ENCODE data around the gene MANSC4. TPM values are rescaled to one million over a fixed set of nuclear protein-coding genes. Genes with fewer than 3 reads are reported as not detected.
A peak's percentile ranks its signal among the peaks of the same experiment; 100 is the strongest.

The MANSC4 gene
- total RNA-seq, 1 experiment from 2014 or later, result not detected

DNA sequence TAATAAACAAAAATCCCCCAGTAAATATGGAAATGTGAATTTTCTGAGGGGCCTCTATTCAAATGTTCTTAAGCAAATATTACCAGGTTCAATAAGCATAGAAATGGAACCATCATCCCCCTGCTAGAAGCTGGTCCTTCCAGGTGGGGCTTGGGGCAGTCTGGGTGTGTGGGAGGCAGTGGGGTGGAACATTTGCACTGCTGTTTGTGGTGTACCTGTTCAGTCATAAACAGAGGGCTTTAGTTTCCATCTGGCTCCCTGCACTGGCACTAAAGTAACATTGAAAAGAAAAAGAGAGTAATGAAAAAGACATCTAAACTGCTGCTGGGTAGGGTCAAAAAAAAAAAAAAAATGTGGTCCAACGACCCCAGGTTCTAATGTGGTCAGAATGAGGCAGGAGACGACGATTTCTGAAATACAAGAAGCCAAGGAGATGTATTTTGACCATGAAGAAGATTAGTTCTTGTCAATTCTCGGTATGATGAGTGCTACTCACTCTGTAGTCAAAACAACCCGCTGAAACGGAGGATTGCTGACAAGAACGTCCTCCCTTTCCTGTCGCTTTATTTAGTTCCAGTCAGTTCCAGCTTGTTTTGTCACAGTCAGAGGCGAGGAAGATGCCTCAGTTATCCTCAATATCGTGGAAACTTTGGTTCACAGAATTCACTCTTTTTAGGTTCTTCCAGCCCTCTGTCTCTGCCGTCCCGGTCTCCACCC lies 44.2 kb upstream of the MANSC4 start:
- ChIA-PET POLR2A (interaction anchor here (1.5 kb wide), 1 partner anchor 116 kb away, joined by 4 read pairs; no protein-coding TSS in a partner anchor), CTCF (interaction anchor here (0.6 to 4.8 kb wide), 4 partner anchors 89 to 640 kb away, joined by 3 to 75 read pairs (median 4); no protein-coding TSS in a partner anchor)
- H3K36me3 Mint-ChIP-seq (ENCODE audit: insufficient read depth, unreplicated experiment), result peaks cover 6% of the 10 kb centered on the region
- no TSS peak for BruUV-seq (replicated peaks)
- TF ChIP-seq, protein P1, sequence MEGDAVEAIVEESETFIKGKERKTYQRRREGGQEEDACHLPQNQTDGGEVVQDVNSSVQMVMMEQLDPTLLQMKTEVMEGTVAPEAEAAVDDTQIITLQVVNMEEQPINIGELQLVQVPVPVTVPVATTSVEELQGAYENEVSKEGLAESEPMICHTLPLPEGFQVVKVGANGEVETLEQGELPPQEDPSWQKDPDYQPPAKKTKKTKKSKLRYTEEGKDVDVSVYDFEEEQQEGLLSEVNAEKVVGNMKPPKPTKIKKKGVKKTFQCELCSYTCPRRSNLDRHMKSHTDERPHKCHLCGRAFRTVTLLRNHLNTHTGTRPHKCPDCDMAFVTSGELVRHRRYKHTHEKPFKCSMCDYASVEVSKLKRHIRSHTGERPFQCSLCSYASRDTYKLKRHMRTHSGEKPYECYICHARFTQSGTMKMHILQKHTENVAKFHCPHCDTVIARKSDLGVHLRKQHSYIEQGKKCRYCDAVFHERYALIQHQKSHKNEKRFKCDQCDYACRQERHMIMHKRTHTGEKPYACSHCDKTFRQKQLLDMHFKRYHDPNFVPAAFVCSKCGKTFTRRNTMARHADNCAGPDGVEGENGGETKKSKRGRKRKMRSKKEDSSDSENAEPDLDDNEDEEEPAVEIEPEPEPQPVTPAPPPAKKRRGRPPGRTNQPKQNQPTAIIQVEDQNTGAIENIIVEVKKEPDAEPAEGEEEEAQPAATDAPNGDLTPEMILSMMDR (IDR thresholded peaks at IDR 0.05; ENCODE audit: unreplicated experiment), result no peak
- intact Hi-C loops (cut with micrococcal nuclease), result loop anchor here (10.0 kb wide), 1 partner anchor 1051 kb away; no protein-coding TSS in a partner anchor
- no peaks in the 10 kb centered on the region for H3K9me3 Mint-ChIP-seq (ENCODE audit: unreplicated experiment)
- no peak for DNase-seq (ENCODE audit: unreplicated experiment)
- peaks cover 5% of the 10 kb centered on the region for H3K4me1 Mint-ChIP-seq (ENCODE audit: insufficient read depth, unreplicated experiment)
- H3K4me3 Mint-ChIP-seq (ENCODE audit: unreplicated experiment), result no peak overlapping the region
- no peak overlapping the region for H3K27ac Mint-ChIP-seq (ENCODE audit: low read depth, unreplicated experiment)
- no peaks in the 10 kb centered on the region for H3K27me3 Mint-ChIP-seq (ENCODE audit: insufficient read depth, unreplicated experiment)

DNA sequence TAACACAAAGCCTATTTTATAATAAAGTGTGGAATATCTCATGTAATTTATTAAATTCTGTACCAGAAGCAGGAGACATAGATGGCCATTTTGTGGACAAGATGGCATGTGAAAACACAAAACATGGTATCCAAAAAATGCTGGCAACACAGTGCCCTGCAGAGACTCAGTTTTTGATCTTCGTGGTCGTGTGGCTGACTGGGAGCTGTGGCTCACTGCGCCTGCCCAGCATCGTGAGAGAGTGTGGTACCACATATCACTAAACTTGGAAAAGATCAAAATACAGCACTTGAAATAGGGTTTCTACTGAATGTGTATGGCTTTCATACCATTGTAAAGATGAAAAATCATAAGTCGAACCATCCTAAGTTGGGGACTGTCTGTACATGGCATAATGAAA lies 43.0 kb upstream of the MANSC4 start:
- Mint-ChIP-seq H3K36me3 (ENCODE audit: insufficient read depth, unreplicated experiment) (peaks cover 6% of the 10 kb centered on the region), H3K27ac (ENCODE audit: low read depth, unreplicated experiment) (no peak overlapping the region), H3K9me3 (ENCODE audit: unreplicated experiment) (no peaks in the 10 kb centered on the region), H3K27me3 (ENCODE audit: insufficient read depth, unreplicated experiment) (no peaks in the 10 kb centered on the region), H3K4me1 (ENCODE audit: insufficient read depth, unreplicated experiment) (peaks cover 5% of the 10 kb centered on the region), H3K4me3 (ENCODE audit: unreplicated experiment) (no peak overlapping the region)
- no TSS peak for BruUV-seq (replicated peaks)
- ChIA-PET CTCF (interaction anchor here (0.7 to 4.8 kb wide), 6 partner anchors 11 to 1166 kb away, joined by 3 to 75 read pairs (median 12); no protein-coding TSS in a partner anchor), POLR2A (interaction anchor here (1.2 to 3.5 kb wide), 7 partner anchors 43 to 350 kb away, joined by 3 to 23 read pairs (median 4); partner anchors contain the start of genes KLHL42 and MANSC4)
- TF ChIP-seq, protein P1 (IDR thresholded peaks at IDR 0.05; ENCODE audit: unreplicated experiment), result no peak
- intact Hi-C loops (cut with micrococcal nuclease), result loop anchor here (2.0 to 10.0 kb wide), 3 partner anchors 42 to 1052 kb away; partner anchors contain the start of genes KLHL42 and MANSC4
- no peak for DNase-seq (ENCODE audit: unreplicated experiment)

DNA sequence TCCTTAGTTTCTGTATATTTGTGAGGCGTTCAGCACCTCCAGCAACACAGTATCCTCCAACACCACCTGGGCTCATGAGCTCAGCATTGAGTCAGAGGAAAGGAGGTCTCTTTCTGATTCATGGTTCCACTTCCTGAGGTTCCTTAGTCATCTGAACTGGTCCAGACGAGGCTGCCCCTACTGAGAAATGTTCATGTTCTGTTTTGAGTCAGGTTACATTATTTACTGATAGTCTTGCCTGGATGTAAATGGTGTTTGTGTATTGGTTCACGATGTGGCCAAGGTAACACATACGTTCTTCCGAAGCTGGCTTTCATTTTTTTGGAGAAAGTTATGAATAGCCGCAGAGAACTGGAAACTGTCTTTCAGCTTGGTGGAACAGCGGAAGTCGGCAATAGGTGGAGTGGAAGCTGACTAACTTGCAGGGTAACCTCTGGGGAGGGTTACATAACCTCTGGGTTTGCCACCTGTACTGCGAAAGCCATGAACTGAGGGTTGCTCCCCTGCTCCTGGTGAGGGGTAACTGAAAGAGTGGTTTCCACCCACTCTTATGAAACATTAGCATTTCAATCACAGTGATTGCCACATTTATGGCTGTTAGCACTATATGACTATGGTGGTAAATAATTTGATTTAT lies 42.2 kb upstream of the MANSC4 start:
- ChIA-PET POLR2A (interaction anchor here (0.6 to 3.5 kb wide), 21 partner anchors 8 to 471 kb away, joined by 3 to 23 read pairs (median 3); partner anchors contain the start of genes KLHL42 and MANSC4), CTCF (interaction anchor here (0.5 to 4.8 kb wide), 40 partner anchors 8 to 1004 kb away, joined by 3 to 75 read pairs (median 4); partner anchors contain the start of genes KLHL42 and MANSC4)
- H3K4me3 Mint-ChIP-seq (ENCODE audit: unreplicated experiment), result peak overlapping the region; percentile 64
- TF ChIP-seq, protein P1 (IDR thresholded peaks at IDR 0.05; ENCODE audit: unreplicated experiment), result no peak
- no TSS peak for BruUV-seq (replicated peaks)
- H3K27ac Mint-ChIP-seq (ENCODE audit: low read depth, unreplicated experiment), result peak overlapping the region; percentile 89
- H3K4me1 Mint-ChIP-seq (ENCODE audit: insufficient read depth, unreplicated experiment), result peaks cover 5% of the 10 kb centered on the region
- no peaks in the 10 kb centered on the region for H3K9me3 Mint-ChIP-seq (ENCODE audit: unreplicated experiment)
- intact Hi-C loops (cut with micrococcal nuclease), result loop anchor here (1.0 to 10.0 kb wide), 4 partner anchors 41 to 1053 kb away; partner anchors contain the start of genes KLHL42 and MANSC4
- H3K27me3 Mint-ChIP-seq (ENCODE audit: insufficient read depth, unreplicated experiment), result no peaks in the 10 kb centered on the region
- peak; percentile 92 for DNase-seq (ENCODE audit: unreplicated experiment)
- H3K36me3 Mint-ChIP-seq (ENCODE audit: insufficient read depth, unreplicated experiment), result peaks cover 6% of the 10 kb centered on the region
